Measurements from ENCODE around the gene CHPT1. TPM values are rescaled to one million over a fixed set of nuclear protein-coding genes. Genes with fewer than 3 reads are reported as not detected.

Gene CHPT1
- total RNA-seq, 1 donor from 2014 or later, result 42.7 TPM

GRCh38 chr12:101710288-101710687 lies 12.8 kb downstream of the CHPT1 start:
- no peak for TF ChIP-seq CTCF (IDR thresholded peaks at IDR 0.05)
- CTCF ChIA-PET, result no interaction called here
- Mint-ChIP-seq H3K4me3 (no peak overlapping the region), H3K27me3 (no peaks in the 10 kb centered on the region), H3K9me3 (no peaks in the 10 kb centered on the region), H3K27ac (no peak overlapping the region), H3K4me1 (peaks cover 68% of the 10 kb centered on the region), H3K36me3 (ENCODE audit: low read depth) (peaks cover 9% of the 10 kb centered on the region)
- intact Hi-C loops (cut with micrococcal nuclease), result no loop called here
- ATAC-seq (ENCODE audit: low read depth) (no peak), DNase-seq (no peak)
- POLR2A ChIA-PET, result no interaction called here

DNA sequence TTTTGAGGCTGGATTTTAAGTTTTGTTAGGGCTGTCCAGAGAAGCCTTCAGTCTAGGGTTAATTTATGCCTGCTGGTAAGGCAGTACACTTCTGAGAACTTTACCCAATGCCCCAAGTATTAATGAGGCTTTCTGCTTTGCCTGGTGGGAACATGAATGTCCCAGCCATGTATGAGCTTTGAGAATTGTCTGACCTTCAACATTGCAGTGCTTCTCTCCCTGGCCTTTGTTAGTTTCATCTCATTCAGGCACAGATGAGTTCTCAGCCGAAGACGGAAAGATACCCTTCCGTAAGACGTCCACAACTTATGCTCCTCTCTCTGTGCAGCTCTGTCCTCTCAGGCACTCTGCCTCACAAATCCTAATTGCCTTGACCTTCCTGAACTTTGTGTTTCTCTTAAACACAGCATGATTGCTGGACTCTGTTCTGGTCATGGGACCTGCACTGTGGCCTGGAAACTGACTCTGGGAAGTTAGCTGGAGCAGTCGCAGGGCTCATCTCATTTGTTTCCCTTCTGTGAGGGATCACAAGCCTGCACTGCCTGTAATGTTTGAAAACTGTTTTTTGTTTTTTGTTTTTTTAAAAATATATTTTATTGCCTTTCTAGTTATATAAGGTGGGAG lies 15.7 kb downstream of the CHPT1 start:
- Mint-ChIP-seq H3K36me3 (ENCODE audit: low read depth) (peaks cover 22% of the 10 kb centered on the region), H3K9me3 (no peaks in the 10 kb centered on the region), H3K4me1 (peaks cover 50% of the 10 kb centered on the region), H3K4me3 (no peak overlapping the region), H3K27me3 (no peaks in the 10 kb centered on the region), H3K27ac (no peak overlapping the region)
- TF ChIP-seq CTCF (IDR thresholded peaks at IDR 0.05), result no peak
- intact Hi-C loops (cut with micrococcal nuclease), result loop anchor here (2.0 kb wide), 1 partner anchor 14 kb away; no protein-coding TSS in a partner anchor
- DNase-seq (no peak), ATAC-seq (ENCODE audit: low read depth) (no peak)
- POLR2A ChIA-PET, result no interaction called here
- CTCF ChIA-PET, result no interaction called here

GRCh38 chr12:101713930-101714329 lies 16.5 kb downstream of the CHPT1 start:
- Mint-ChIP-seq H3K27ac (no peak overlapping the region), H3K4me1 (peaks cover 48% of the 10 kb centered on the region), H3K27me3 (no peaks in the 10 kb centered on the region), H3K9me3 (no peaks in the 10 kb centered on the region), H3K36me3 (ENCODE audit: low read depth) (peaks cover 27% of the 10 kb centered on the region), H3K4me3 (no peak overlapping the region)
- intact Hi-C loops (cut with micrococcal nuclease), result loop anchor here (2.0 kb wide), 1 partner anchor 15 kb away; no protein-coding TSS in a partner anchor
- no peak for TF ChIP-seq CTCF (IDR thresholded peaks at IDR 0.05)
- POLR2A ChIA-PET, result interaction anchor here (0.7 kb wide), 1 partner anchor 31 kb away, joined by 3 read pairs; no protein-coding TSS in a partner anchor
- DNase-seq (no peak), ATAC-seq (ENCODE audit: low read depth) (no peak)
- CTCF ChIA-PET, result interaction anchor here (1.2 kb wide), 1 partner anchor 60 kb away, joined by 3 read pairs; no protein-coding TSS in a partner anchor

DNA sequence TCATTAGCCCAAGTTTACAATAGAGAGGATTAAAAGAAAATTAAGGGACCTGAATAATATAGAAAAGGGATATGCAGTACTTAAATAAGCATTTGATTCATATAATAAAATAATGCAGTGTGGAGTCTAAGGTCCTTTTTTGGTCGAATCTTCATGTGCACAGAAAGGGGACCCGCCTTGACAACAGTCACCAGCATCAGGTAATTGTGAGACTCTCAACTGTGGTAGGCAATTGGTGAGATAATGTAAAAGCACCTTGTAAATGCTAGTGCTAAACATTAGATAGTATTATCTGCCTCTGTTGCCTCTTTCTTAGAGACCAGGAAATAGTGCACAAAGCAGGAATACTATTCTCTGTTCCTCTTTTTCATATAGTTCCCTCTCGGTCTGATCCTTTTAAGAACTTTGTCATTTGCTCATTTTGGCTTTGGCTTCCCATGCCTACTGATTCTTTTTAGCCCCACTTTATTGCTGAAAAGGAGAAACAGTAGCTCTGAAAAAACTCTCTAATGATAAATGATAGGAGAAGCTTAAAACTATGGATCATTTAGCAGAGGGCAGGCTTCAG lies 17.5 kb downstream of the CHPT1 start:
- intact Hi-C loops (cut with micrococcal nuclease), result no loop called here
- no peak overlapping the region for H3K4me3 Mint-ChIP-seq

More for the DNA sequence above, 17.5 kb downstream of the CHPT1 start:
- Mint-ChIP-seq H3K4me1 (peaks cover 41% of the 10 kb centered on the region), H3K36me3 (ENCODE audit: low read depth) (peaks cover 31% of the 10 kb centered on the region), H3K9me3 (no peaks in the 10 kb centered on the region), H3K27ac (no peak overlapping the region), H3K27me3 (no peaks in the 10 kb centered on the region)
- ChIA-PET POLR2A (interaction anchor here (0.9 kb wide), 1 partner anchor 29 kb away, joined by 4 read pairs; no protein-coding TSS in a partner anchor), CTCF (interaction anchor here (1.2 to 1.4 kb wide), 2 partner anchors 59 to 225 kb away, joined by 3 read pairs; no protein-coding TSS in a partner anchor)
- ATAC-seq (ENCODE audit: low read depth) (no peak), DNase-seq (no peak)
- TF ChIP-seq CTCF (IDR thresholded peaks at IDR 0.05), result no peak
